Breast epithelium (tissue), 3 donors: Measurements from ENCODE around the gene DCANP1.

Experiments used
- CTCF ChIP-seq, 3 donors: fragments of 450-650 bp; IDR thresholded peaks; one replicate each; pipeline ENCODE4 v1.5.1; 2016 to 2017; ENCODE audit warnings: antibody characterized with exemption in 3 of 3, mild to moderate bottlenecking in 3 of 3, moderate library complexity in 3 of 3
- POLR2AphosphoS5 ChIP-seq, 3 donors: sonication (generic); formaldehyde crosslinking; IDR thresholded peaks; one replicate each; pipeline ENCODE4 v1.6.1; 2017; ENCODE audit warnings: antibody characterized with exemption in 3 of 3

- TF ChIP-seq CTCF (IDR thresholded peaks at IDR 0.05) (no peak), POLR2AphosphoS5 (IDR thresholded peaks at IDR 0.05) (no peak)
Observed at GRCh38 chr5:135417083-135417482, 30.1 kb downstream of the DCANP1 start.
